NCI-H2107 treated with DMSO at 0.1 percent for 48 hours (cell line): ENCODE results near the gene MMP14.
"Not testable (repeated sequence)": the region's sequence is repeated elsewhere in the genome, so short reads cannot be mapped to it uniquely, and the experiment has no call there.

Experiments used
- DNase-seq: peaks from one replicate; lab custom pipeline; 2025; ENCODE audit not compliant: unreplicated experiment; lab: John Stamatoyannopoulos, UW

The MMP14 gene

GRCh38 chr14:22841769-22842168 is 5.4 kb downstream of the MMP14 start:
- no peak for DNase-seq

GRCh38 chr14:22842211-22843122 is 6.1 kb downstream of the MMP14 start:
- DNase-seq, result no peak

- no peak for DNase-seq
Measured at GRCh38 chr14:22843123-22843925, 6.9 kb downstream of the MMP14 start.

- DNase-seq, result no peak
Measured at GRCh38 chr14:22844221-22845102, 8.1 kb downstream of the MMP14 start.

GRCh38 chr14:22845103-22845394 is 8.7 kb downstream of the MMP14 start:
- no peak for DNase-seq

GRCh38 chr14:22845821-22846625 is 9.6 kb downstream of the MMP14 start:
- no peak for DNase-seq

- no peak for DNase-seq
Measured at GRCh38 chr14:22846811-22847307, 10.5 kb downstream of the MMP14 start.

GRCh38 chr14:22847661-22848341 is 11.4 kb downstream of the MMP14 start:
- no peak for DNase-seq

- no peak for DNase-seq
Measured at GRCh38 chr14:22848351-22849164, 12.2 kb downstream of the MMP14 start.

GRCh38 chr14:22849212-22849819 is 12.9 kb downstream of the MMP14 start:
- no peak for DNase-seq

- DNase-seq, result no peak
Measured at GRCh38 chr14:22850944-22851764, 14.8 kb downstream of the MMP14 start.

- not testable (repeated sequence) for DNase-seq
Measured at GRCh38 chr14:22852178-22852577, 15.8 kb downstream of the MMP14 start.

- no peak for DNase-seq
Measured at GRCh38 chr14:22852599-22852939, 16.2 kb downstream of the MMP14 start.

- peak; percentile 63 for DNase-seq
Measured at GRCh38 chr14:22852940-22853767, 16.8 kb downstream of the MMP14 start.

GRCh38 chr14:22854296-22854695 is 17.9 kb downstream of the MMP14 start:
- DNase-seq, result not testable (repeated sequence)

GRCh38 chr14:22854963-22855724 is 18.8 kb downstream of the MMP14 start:
- DNase-seq, result no peak
